ENCODE results near the gene EIF4ENIF1.
"Not testable (repeated sequence)": the region's sequence is repeated elsewhere in the genome, so short reads cannot be mapped to it uniquely, and the experiment has no call there.

The EIF4ENIF1 gene

DNA sequence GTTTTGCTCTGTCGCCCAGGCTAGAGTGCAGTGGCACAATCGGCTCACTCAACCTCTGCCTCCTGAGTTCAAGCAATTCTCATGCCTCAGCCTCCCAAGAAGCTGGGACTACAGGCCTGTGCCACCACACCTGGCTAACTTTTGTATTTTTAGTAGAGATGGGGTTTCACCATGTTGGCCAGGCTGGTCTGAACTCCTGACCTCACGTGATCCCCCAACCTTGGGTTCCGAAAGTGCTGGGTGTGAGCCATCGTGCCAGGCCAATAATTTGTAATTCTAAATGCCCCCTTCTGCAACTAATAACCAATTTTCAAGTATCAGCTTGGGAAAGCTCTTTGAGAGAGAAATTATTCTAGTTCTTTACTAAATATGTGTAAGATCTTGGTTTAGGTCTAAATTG, 3.7 kb upstream of the EIF4ENIF1 start:
- DNase-seq, result not testable (repeated sequence)

DNA sequence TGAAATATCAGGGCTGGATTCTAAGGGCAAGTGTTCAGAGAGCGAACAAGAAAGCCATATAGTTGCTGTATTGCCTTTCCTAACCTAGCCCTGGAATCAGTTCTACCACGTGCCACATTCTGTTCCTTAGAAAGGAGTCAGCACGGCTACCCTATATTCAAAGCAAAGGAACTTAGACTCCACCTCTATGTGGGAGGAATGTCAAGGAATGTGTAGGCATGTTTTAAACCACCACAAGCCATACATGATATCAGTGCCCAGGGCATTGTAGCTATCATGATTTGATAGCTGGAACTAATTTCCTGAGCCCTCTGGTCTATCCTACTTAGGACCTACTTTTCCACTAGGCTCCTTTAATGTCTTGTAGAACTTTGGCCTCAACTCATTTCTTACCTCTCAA, 2.5 kb upstream of the EIF4ENIF1 start:
- DNase-seq, result no peak

DNA sequence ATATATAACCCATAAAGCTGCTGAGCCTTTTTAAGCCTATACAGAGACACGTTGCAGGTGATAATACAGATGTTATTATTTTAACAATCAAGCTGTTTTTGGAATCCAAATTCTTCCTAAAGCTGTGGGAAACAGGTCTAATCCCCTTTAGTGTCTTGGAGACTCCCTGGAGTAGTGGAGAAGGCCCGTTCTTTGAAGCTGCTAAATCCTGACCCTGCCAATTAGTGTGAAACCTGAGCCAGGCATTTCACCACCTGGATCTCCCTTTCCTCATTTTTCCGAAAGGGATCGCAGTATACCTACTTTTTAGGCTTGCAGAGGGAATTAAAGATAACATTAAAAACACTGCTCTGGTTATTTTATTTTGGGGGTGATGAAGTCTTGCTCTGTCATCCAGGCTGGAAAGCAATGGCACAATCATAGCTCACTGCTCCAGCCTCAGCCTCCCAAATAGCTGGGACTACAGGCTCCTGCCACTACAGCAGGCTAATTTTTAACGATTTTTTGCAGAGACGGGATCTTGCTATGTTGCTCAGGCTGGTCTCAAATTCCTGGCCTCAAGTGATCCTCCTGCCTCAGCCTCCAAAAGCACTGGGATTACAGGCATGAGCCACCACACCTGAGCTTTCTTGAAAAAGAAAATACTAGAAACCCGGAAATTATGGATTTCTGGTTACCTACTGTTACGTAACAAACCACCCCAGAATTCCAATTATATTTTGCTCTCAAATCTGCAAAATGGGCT, 1.7 kb upstream of the EIF4ENIF1 start:
- no peak for DNase-seq

DNA sequence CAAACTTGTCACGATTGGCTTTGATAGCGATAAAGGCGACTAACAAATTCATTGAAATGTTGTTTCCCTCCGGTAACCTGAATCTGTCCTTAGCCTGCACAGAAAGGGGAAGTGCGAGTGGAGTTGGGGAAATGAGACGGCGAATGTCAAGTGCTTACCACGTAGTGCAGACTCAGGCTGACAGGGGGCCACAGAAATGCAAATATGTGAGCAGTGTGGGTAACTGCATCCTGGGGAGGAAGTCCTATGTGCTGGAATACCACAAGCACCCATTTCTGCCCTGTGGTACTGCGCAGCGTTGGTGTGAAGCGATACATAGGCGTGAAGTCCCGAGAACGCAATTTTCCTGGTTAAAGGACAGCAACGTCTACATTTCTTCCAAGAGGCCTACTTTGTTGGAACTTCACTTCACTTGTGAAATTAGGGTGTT, 869 bp upstream of the EIF4ENIF1 start:
- DNase-seq, result peak; percentile 92

DNA sequence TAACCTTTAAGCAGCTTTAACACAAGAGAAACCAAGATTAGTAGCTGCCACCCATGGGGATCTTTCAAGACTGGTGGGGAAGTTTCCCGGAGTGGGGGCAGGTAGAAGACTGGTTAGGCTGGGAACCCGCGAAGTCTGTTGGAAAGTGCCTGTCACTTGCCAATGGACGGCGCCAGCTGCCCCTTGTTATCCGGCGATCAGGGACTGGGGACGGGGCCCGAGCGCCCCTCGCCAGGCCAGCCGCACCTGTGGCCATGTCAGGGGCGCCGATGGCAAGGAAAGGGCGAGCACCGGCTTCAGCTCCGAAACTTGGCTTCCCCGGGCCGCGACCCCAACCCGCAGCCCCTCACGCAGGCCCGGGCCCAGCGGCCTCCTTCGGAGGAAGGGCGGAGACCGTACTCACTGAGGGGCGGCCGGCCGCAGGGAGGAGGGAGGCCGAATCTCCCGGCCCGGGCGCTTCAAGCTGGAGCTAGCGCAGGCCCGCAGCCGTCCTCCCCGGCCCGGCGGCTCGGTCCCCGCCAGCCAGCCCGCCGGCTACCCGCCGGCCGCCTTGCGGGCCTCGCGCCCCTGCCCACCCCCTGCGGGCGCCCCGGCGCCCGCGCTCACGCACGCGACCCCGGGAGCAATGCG, 539 bp downstream of the EIF4ENIF1 start:
- peak; percentile 38 for DNase-seq

DNA sequence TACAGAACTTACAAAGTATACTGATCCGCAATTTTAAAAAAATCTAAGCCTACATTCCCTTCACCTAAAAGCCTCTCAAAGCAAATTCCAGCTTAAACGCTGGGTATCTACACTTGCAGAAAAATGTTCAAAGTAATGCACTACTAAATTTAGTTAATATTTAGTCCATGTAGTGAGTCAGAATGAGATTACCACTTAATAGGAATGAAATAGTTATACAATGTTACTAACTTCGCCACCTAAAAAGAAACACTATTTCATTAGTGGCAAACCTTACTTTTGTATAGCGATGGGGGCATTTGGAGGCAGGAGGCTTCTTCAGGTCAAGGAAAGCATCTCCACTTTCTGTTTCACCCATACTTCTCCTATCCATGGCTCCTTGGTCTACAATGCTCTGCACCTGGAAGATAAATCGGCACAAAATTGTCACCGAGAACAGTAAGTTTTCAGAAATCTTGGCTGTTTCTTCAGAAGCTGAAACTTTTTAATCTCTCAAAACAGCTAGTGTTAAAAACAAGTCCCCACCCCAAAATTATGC, 1.2 kb downstream of the EIF4ENIF1 start:
- peak; percentile 11 for DNase-seq

DNA sequence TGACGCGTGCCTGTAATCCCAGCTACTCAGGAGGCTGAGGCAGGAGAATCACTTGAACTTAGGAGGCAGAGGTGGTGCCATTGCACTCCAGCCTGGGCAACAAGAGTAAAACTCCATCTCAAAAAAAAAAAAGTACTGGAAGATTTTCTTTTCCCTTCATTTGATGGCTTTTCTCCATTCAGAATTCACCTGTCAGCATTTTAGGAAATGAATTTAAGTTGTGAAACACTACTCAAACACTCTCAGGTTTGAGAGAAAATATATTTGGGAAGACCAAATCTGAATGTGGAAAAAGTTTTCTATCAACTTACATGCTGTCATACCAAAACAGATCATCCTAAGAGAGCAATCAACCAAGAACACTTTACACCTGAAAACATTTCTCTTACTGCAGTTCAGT, 2.7 kb downstream of the EIF4ENIF1 start:
- no peak for DNase-seq

DNA sequence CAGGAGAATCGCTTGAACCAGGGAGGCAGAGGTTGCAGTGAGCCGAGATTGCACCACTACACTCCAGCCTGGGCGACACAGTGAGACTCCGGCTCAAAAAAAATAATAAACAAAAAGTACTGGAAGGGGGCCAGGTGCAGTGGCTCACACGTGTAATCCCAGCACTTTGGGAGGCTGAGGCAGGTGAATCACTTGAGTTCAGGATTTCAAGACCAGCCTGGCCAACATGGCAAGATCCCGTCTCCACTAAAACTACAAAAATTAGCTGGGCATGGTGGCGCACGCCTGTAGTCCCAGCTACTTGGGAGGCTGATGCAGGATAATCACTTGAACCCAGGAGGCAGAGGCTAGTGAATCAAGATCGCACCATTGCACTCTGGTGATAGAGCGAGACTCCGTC, 3.3 kb downstream of the EIF4ENIF1 start:
- not testable (repeated sequence) for DNase-seq

DNA sequence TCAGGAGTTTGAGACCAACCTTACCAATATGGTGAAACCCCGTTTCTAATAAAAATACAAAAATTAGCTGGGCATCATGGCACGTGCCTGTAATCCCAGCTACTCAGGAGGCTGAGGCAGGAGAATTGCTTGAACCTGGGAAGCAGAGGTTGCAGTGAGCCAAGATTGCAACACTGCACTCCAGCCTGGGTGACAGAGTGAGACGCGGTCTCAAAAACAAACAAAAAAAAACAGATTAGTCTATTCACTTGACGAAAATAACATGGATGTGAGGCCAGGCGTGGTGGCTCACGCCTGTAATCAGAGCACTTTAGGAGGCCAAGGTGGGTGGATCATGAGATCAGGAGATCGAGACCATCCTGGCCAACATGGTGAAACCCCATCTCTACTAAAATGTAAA, 7.2 kb downstream of the EIF4ENIF1 start:
- not testable (repeated sequence) for DNase-seq

DNA sequence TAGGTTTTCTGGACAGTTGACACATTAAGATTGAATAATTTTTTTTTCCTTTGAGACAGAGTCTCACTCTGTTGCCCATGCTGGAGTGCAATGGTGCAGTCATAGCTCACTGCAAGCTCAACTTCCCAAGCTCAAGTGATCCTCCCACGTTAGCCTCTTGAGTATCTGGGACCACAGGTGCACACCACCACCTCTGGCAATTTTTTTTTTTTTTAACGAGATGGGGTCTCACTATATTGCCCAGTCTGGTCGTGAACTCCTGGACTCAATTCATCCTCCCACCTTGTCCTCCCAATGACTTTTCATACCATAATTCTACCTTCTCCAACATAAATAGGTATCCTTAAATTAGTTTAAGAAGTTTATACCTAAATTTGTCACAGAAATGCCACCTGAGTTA, 8.5 kb downstream of the EIF4ENIF1 start:
- DNase-seq, result no peak

DNA sequence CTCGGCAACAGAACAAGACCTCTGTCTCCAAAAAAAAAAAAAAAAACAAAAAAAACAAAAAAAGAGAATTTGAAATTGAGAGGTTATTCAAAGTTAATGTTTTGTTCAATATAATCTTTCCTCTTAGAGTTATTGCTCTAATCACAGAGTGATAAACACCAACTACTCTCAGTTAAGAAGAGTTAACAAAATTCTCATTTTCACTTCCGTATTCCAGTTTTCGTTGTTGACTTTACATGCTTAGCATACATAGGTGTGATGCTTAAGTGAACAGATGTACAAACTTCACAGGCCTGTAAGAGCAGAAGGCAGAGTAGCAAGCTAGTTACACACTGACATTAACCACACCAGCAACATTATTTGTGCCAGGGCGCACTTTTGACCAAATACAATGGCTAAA, 12.3 kb downstream of the EIF4ENIF1 start:
- peak; percentile 62 for DNase-seq

DNA sequence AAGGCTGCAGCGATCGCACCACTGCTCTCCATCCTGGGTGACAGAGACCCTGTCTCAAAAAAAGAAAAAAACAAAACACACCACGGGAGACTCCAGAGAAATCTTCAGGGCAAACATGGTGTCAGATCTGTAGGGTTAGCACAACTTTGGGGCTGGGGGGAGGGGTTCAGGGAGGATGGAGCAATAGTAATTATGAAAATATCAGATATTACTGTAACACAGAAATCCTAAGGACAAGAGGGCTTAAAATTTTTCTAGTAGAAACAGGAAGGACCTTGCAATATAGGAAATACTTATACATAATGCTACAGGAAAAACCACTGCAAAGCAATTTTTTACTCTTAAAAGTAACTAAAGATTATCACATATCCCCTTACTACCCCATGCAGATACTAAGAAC, 13.8 kb downstream of the EIF4ENIF1 start:
- no peak for DNase-seq

DNA sequence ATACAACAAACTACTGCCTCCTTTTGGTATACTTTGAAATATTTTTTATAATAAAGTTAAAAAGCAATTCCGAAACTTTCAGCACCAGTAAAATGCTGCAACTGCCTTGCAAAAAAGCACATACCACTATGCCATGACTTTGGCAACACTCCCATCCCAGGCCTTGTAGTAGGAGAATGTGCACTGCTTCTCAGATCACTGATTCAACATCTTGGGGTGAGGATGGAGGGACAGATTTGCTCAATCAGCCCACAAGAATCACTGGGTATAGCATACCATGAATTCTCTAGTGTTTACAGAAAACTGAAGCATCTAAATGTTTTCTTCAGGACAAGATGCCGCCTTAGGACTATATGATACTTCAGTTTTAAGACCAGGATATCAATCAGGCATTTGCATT, 14.9 kb downstream of the EIF4ENIF1 start:
- DNase-seq, result no peak

DNA sequence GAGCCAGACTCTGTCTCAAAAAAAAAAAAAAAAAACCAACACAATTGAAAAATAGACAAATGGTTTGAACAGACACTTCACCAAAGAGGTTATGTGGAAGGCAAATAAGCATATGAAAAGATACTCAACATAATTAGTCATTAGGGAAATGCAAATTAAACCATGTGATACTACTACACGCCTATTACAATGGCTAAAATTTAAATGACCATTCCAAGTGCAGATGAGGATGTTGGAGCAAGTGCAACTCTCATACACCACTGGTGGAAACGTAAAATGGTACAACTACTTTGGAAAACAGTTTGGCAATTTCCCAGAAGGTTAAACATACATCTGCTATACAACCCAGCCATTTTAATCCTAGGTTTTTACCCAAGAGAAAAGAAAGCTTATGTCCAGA, 24.3 kb downstream of the EIF4ENIF1 start:
- DNase-seq, result no peak

DNA sequence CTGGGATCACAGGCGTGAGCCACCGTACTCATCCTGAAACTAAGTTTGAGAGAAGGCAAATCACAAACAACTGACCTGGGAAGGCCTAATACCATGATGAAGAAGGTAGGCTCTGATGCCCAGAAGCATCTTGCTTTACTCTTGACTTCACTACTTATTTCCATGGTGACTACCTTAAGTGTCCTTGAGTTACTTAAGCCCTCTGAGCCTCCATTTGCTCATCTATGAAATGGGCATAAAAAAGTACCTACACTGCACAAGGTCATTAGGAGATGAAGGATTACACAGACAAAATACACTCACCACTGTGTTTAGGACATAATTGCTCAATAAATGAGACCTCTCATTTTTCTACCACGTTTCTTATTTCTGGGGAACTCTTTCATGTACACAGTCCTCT, 27.9 kb downstream of the EIF4ENIF1 start:
- no peak for DNase-seq

DNA sequence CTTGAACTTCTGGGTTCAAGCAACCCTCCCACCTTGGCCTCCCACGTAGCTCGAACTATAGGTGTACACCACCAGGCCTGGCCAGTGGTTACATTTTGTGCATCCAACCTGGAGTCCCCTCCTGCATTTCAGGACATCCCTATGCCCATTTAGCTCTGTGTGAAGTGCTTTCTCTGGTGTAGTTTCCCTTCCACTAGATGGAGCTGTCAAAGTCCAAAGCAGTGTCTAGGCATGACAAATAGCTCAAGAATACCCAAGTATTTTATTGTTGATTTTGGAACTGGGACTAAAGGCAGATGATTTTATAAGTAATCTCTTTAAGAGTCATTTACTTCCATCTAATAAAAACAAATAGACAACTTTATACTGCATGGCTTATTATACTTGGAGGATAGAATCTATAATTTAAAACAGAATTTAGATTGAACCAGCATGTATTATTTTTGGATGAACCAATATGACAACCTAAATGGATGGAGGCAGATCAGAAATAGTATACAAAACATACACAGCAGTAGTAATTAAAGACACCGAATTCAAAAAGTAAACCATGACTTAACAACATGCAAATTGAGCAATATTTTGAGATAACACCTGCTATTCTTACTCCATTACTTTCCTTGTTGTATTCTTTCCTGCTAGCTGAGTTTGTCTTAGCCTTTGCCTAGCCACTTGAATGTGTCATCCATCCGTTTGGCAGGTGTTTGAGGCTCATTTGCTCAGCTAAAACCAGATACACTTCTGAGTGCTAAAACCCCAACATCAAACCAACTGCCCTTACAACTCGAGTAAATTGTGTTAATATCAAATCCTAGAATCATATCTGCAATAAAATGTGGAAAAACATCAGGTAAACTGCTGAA, 37.7 kb downstream of the EIF4ENIF1 start:
- peak; percentile 29 for DNase-seq

DNA sequence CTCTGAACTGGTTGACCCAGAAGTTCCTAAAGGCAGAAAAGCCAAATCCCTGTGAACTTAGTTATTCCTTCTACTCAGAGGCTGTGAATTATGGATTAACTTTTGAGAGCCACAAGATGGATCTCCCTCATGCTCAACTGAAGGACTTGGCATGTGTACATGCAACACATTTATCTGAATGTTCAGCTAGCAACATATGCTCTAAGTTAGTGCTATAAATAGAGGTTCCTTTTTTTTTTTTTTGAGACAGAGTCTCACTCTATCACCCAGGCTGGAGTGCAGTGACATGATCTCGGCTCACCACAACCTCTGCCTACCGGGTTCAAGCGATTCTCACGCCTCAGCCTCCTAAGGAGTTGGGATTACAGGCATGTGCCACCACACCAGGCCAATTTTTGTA, 40.1 kb downstream of the EIF4ENIF1 start:
- no peak for DNase-seq

DNA sequence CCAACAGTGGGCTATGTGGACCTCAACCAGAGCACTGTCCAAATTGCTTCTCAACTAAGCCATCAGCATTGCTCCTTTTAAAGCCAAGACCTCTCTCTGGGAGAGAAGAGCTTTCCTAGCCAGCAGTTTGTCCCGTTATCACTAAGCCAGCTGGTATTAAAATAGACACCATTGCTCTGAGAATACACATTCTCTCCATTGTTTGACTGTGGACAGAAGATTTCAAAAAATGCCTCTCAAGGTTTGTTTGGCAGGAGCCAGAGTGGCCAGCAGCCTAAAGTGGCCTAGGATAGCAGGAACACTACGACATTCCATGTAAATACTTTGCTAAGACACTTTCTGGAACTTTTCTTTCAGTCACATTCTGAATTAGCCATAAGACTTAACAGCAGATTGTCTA, 41.3 kb downstream of the EIF4ENIF1 start:
- no peak for DNase-seq

DNA sequence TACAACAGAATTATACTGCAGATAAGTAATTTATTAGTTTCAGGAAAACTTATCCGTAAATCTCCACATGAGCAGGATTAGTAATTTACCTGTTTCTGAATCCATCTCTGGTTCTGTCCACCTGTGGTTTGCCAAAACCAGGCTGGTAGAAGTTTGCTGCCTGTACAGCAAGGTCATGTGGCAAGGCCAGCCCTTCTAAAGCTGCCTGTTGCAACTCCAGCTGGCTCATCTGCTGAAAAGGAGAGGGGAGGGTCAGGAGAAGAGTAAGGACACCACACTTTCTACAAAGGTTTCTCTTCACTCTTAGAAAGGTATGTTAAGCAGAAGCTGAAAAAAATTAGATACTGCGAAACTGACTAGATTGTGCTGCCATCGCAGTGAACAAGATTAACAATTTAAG, 42.3 kb downstream of the EIF4ENIF1 start:
- DNase-seq, result no peak

DNA sequence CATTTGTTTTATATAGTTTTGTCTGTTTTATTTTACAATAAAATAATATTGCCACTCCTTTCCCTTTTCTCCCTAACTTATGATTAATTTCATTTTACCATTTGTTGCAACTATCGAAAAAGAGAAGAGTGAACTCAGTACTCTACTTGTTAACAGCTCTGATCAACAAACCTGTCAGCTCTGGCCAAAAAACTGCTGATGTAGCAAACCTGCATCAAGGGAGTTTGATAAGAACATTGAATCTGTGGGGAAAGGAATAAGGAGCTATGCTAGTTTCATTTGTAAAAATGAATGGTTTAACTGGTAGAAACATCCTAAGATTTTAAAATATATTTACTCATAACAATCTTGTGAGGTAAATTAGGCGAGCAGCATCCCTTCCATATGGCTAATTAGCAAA, 42.9 kb downstream of the EIF4ENIF1 start:
- no peak for DNase-seq

DNA sequence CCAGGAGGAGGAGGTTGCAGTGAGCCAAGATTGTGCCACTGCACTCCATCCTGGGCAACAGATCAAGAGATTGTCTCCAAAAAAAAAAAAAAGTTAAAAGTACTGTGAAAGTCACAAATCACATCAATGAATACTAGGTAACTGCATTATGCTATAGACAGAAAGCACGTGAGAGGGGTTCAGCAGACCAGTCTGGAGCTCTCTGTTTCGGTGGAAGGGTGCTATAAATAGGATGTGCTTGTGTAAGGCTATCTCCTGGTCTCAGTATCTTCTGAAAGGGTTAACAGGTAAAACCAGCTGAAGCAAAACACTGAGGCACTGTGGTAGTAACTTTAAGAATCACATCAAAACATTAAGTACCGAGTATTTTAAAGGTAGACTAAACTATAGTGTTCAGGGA, 43.4 kb downstream of the EIF4ENIF1 start:
- no peak for DNase-seq

DNA sequence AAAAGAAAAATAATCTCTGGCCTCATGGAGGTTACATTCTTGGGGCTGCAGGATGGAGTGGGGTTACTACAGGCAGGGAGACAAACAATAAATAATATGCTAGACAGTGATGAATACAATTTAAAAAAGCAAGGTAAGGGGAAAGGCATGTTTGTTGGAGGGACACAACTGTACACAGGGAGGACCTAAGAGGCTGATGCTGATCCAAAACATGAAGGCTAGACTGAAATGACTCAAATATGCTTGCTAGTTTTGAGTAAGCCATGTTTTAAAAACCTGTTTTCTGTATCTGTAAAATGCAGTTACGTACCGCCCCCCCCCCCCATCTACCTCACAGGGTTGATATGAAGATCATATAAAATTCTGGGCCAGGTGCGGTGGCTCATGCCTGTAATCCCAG, 44.0 kb downstream of the EIF4ENIF1 start:
- DNase-seq, result no peak

DNA sequence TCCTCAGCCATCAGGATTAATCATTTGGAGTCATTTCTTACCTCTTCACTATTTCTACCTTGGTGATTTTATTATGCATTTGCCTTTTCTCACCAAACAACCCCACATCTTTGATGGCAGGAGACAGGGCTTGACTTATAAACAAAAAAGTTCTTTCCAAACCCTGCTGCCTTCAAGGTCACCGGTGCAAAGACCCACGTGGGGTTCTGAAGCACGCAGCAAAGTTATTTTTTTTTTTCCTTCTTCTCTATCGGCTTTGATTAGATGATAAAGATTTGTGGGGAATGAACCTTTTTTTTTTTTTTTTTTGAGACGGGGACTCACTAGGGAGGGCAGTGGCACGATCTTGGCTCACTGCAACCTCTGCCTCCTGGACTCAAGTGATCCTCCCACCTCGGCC, 46.1 kb downstream of the EIF4ENIF1 start:
- DNase-seq, result no peak
